ENCODE results near the gene CBY3.
"Not testable (repeated sequence)": the region's sequence is repeated elsewhere in the genome, so short reads cannot be mapped to it uniquely, and the experiment has no call there.

GRCh38 chr5:179644766-179645165 lies 36.1 kb downstream of the CBY3 start:
- TF ChIP-seq CTCF, POLR2A, POLR2AphosphoS5 (IDR thresholded peaks at IDR 0.05): not testable (repeated sequence)

Data from breast epithelium (tissue), 3 donors.